NCI-H1048 (cell line): ENCODE measurements around the gene ARIH2.

Experiments
- DNase-seq: peaks from one replicate; lab custom pipeline; 2025; lab: John Stamatoyannopoulos, UW

The ARIH2 gene

DNA sequence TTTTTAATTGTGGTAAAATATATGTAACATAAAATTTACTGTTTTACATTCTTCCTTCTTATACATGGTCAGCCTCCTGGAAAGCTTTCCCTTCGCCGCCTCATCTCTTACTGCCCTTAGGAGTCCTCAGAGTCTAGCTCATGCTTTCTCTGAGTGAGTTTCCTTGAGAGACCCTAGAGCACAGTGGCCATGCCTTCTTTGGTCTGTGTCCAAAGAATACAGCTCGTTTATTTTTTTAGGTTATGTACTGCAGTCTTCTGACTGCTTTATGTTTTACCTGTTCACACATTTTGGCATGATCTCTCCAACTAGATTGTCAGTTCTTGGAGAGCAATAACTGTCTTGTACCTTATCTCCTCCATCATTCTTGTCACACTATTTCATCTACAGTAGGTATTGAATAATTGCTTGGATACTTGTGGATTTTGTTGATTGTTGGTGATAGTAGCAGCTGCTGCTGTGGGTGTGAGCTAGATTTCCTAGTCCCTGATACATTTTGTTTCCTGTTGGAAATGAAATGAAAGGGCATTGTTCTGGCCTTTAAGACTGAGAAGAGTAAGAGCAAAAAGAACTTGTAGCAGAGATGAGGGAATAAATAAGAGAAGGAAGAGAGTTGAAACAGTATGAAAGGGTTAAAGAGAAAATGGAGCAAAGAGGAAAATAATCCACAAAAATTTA lies 10.9 kb downstream of the ARIH2 start:
- DNase-seq: no peak

DNA sequence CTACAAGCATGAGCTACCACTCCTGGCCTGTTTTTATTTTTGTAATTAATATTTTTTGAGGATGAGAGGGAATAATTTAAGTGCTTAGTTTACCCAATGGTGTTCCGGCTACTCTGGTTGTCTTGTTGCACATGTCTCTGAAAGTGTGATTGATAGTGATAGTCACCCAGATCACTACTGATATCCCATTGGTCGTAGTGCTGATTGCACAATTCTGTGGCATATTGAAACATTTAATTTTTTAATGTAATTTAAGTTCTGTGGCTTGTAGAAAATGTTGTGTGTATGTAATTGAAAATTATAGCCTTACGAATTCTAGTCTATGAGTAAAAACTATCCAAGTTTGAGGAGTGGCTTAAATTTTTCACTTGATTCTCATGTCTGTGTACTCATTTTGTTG lies 11.9 kb downstream of the ARIH2 start:
- DNase-seq: no peak

GRCh38 chr3:48931944-48932580 lies 13.4 kb downstream of the ARIH2 start:
- no peak for DNase-seq

DNA sequence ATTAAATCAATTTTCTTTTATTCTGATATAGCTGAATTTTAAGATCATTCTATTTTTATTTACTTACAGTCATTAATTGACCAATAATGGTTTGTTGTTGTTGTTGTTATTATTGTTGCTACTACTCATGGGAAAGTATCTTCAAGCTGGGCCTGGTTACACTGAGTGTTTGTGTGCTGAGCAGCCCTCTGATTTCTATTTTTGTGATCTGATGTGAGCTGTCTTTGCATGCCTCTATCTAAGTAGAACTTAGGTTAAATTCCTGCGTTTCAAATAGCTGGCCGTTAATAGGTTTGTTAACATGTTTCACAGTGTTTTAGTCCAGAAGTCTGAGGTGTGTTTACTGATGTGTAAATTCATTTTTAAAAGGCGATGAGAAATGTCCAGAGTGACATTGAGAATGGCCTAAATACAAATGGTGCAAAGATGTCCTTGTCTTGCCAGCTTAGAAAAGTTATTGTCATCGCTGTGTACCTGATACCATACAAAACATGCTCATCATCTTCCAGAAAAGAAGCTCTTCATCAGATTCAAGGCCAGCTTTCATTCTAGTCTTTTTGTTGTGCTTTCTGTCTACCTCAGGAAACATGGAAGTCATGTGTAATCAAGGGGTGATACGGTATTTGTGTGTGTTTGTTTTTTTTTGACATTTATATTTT lies 15.8 kb downstream of the ARIH2 start:
- no peak for DNase-seq

DNA sequence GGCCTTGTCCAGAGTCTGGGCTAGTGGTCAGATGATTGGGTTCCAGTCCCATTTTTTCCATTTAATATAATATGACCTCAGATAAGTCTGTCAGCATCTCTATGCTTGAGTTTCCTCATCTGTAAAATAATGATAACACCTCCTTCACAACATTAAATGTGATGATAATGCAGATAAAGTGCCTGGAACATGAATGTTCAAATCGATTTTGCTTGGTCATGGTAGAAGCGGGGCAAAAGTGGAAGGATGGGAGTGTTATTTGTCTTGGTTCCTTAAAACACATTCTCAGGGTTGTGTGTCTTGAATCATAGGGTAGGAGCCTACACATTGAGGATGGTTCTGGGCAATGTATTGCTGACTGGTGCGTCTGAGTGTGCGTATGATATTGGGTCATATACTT lies 16.9 kb downstream of the ARIH2 start:
- DNase-seq: no peak

DNA sequence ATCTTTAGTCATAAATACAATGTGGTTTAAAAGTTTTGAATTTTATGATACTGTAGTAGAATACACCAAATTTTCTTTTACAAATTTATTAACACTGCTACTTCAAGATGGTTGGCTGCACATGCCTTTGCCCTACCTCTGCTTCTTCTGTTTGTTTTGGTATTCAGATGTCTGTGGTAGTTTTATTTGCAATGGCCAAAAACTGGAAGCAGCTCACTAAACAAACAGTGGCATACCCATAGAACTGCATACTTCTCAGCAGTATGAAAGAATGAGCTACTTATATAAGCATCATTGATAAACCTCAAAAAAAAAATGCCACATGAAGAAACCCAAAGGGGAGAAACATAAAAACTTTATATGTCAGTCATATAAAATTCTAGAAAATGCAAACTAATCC lies 19.5 kb downstream of the ARIH2 start:
- DNase-seq: no peak

GRCh38 chr3:48938689-48939088 lies 20.0 kb downstream of the ARIH2 start:
- no peak for DNase-seq

GRCh38 chr3:48945432-48945831 lies 26.8 kb downstream of the ARIH2 start:
- no peak for DNase-seq

DNA sequence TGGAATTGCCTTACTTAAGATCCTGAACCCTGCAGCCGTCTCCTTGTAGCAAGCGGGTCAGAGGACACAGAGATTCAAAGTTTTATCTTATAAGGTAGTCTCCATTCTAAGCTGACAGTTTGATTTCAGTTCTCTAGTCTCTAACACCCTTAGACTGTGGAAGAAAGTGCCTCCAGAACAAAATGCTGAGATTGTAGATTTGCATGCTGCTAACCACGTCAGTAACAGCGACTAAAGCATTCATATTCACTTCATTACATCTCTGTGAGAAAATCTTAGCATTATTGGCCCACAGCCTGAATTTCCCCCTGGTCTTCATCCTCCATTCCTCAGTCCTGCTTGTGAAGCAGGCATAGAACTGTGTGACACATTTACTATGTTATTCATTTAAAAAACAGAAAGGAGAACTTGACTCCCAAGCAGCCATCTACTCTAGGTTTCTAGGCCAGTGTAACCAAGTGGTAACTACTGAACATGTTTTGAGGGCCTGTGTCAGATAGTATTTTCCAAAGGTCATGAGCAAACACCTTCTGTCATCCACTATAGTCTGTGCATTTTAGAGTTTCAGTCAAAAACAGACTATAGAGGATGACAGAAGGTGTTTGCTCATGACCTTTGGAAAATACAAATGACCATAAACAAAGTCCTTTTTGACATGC lies 27.4 kb downstream of the ARIH2 start:
- no peak for DNase-seq

DNA sequence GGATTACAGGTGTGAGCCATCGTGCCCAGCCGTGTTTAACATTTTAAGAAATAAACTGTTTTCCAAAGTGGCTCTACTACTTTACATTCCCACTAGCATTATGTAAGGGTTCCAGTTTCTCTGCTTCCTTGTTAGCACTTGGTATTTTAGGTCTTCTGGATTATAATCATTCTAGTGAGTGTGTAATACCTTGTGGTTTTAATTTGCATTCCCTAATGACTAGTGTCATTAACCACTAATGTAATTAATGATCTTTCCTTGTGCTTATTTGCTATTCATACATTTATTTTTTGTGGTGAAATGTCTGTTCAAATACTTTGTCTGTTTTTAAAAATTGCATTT lies 30.7 kb downstream of the ARIH2 start:
- DNase-seq: no peak

DNA sequence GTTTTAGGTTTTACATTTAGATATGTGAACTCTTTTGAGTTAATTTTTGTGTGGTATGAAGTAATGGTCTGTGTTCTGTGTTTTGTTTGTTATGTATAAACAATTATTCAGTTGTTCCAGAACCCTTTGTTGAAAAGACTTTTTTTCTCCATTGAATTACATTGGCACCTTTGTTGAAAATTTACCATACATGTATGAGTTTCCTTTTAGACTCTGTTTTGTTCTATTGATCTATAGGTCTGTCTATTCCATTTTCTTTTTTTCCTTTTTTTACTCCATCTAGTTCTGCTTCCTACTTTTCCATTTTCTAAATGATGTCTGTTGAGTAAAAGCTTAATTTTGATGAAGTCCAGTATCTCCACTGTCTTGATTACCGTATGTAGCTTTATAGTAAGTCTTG lies 31.4 kb downstream of the ARIH2 start:
- DNase-seq: no peak

DNA sequence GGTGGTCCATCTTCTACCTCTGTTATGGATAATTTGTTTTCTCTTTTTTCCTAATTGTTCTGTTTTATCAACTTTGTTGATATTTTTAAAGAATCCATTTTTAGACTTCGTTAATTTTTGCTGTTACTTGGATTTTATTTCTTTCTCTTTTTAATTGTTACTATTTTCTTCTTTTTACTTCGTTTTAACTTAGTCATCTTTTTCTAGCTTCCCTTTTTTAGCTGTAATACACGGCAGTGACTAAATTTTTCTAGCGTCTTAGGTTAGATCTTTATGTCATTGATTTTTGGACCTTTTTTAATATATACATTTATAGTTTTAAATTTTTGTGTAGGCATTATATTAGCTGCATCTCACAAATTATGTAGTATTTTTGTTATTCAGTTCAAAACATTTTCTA lies 33.1 kb downstream of the ARIH2 start:
- DNase-seq: no peak

- no peak for DNase-seq
Measured at GRCh38 chr3:48952510-48953118, 34.0 kb downstream of the ARIH2 start.

DNA sequence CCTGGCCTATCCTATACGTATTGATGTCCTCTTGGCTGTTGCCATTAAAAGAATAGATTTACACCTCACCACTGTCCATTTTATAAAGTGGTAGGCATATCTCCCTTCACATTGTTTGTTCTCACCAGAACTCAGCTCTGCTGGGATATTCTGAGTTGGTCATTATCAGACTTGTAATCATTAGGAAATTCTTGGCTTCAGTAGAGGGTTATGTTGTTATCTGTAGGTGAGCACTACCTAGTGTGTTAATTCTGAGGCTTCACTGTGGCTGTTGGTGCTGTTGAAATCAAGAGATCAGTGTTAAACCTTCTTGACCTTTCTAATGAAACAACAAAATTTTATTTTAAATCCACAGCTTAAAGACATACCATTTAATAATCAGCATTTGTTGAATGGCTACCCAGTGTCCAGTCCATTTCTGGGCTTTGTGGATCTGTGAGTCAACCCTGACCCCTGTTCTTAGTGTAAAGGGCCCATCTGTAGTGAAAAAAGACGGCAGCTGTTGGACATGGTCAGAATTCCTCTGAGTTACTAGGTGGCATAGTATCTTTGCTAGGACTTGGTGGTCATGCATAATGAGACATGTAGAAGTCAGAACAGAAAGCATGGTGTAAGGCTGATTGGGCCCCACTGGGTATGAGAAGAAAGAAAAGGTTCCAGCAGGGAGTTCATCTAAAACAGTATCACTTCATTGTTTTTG lies 38.5 kb downstream of the ARIH2 start:
- no peak for DNase-seq

DNA sequence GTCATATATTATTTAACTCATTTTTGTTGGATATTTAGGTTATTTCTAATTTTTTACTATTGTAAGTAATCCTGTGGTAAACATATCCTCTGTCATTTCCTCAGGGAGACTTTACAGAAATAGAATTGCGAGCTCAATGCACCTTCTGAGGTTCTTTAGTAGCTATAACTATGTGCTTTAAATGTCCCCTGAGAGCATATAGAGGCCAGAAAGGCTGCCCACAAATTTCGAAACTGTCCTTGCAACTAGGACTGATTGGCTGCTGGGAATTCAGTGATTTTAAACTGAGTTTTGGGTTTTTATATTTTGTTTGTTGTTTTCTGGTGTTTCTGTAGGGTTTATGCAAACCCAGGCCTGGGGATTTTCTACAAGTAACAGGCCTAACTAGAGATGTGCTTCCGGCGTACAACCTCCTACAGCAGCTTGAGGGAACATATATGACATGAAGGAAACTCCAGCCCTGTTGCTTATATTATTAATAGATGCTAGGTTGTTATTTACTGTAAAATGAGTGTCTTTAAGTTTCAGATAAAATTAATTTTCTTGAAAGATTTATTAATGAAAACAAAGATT lies 42.3 kb downstream of the ARIH2 start:
- DNase-seq: no peak

GRCh38 chr3:48962340-48962739 lies 43.7 kb downstream of the ARIH2 start:
- DNase-seq: no peak

DNA sequence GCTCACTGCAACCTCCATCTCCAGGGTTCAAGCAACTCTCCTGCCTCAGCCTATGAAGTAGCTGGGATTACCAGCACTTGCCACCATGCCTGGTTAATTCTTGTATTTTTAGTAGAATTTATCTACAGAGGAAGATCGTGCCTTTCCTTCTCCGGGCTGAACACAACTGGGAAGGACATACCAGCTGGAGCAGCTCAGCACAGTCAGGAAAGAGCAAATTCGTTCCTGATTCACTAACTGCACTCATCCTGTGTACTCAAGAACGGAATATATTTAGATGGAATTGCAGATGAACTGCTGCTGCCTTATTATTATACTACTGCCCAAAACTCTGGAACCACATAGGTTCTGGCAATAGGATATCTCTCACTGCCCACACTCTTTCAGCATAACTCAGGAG lies 44.3 kb downstream of the ARIH2 start:
- no peak for DNase-seq

DNA sequence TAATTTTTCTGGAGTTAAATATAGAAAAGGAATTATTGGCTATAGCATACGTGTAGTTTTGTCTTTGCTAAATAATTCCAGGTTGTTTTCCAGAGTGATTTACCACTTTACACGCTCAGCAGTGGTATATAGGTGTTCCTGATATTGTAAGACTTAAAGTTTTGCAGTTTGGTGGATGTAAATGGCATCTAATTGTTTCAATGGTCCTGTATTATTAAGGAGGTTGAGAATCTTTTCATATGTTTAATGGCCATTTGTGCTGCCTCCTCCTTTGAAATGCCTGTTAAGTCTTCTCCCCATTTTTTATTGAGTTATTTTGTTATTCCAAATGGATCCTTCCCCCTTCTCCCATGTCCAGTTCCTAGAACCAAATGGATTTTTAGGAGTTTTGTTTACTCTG lies 44.9 kb downstream of the ARIH2 start:
- DNase-seq: no peak

DNA sequence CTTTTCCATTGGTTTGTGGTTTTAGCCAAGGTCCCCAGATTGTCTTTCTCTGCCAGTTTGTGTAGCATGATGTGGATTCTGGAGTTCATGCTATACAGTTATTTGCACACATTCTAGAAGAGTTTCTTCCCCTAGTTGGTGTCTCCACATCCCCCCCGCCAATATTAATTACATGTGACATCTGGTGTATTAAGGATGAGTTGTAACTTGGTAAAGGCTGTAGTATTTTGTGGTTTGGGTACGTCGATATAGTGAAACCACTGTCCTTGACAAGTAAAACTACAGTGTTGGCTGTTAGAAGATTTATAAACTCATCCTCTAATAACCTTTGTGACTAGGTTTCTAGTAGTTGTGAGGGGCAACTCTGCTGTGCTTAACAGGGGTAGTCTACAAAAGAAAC lies 47.7 kb downstream of the ARIH2 start:
- DNase-seq: no peak

GRCh38 chr3:48966876-48967361 lies 48.3 kb downstream of the ARIH2 start:
- DNase-seq: no peak

GRCh38 chr3:48970586-48970985 lies 51.9 kb downstream of the ARIH2 start:
- DNase-seq: no peak
